HCT116 (cell line): ENCODE results near the gene SERPINF2. TPM values are rescaled to one million over a fixed set of nuclear protein-coding genes. Genes with fewer than 3 reads are reported as not detected.
A peak's percentile ranks its signal among the peaks of the same experiment; 100 is the strongest.
"Not testable (repeated sequence)": the region's sequence is repeated elsewhere in the genome, so short reads cannot be mapped to it uniquely, and the experiment has no call there.

ENCODE experiments used
- ATAC-seq: fragments of 200-7000 bp; cut with Tn5 transposase; 2 replicates; pipeline ENCODE4 v1.9.1; 2020; ENCODE audit warnings: mild to moderate bottlenecking, moderate library complexity
- BruUV-seq: library from RNA; stranded (reverse); fragments of 400-500 nt; replicated peaks from 2 replicates; lab custom pipeline; 2021; lab: Mats Ljungman, UMichigan
- CTCF ChIA-PET: fragments of 300-600 bp; sonication (Branson Sonifier 250); formaldehyde crosslinking; loops from one replicate; lab custom pipeline; 2021; ENCODE audit warnings: antibody characterized with exemption; lab: Charles Lee
- POLR2A ChIA-PET: fragments of 300-600, 350-600 bp; sonication (Branson Sonifier 250); formaldehyde crosslinking; loops from one replicate; lab custom pipeline; 2021; ENCODE audit warnings: antibody characterized with exemption; lab: Charles Lee
- RAD21 ChIA-PET, 2 experiments: fragments of 300-600 bp; sonication (Branson Sonifier 250); formaldehyde crosslinking; loops; one replicate each; lab custom pipeline; 2023; ENCODE audit warnings: low total read pairs in 2 of 2; ENCODE audit not compliant: uncharacterized antibody in 2 of 2, unreplicated experiment in 2 of 2, low non-redundant PET in 1 of 2; lab: Charles Lee
- DNase-seq: peaks from one replicate; pipeline ENCODE4 v3.0.0-alpha.2; 2010; ENCODE audit warnings: low read depth, low spot score
- H2AFZ ChIP-seq: fragments of 200-600 bp; shearing (Covaris generic), sonication (generic); 2 replicates; pipeline ENCODE4 v1.6.1; 2017; ENCODE audit warnings: low read depth, mixed run types, mixed read lengths, antibody characterized with exemption, low read length; ENCODE audit not compliant: poor library complexity, severe bottlenecking
- H3K27ac ChIP-seq: 2 replicates; pipeline ENCODE4 v1.5.1; 2012; ENCODE audit warnings: low read depth, low read length
- H3K27me3 ChIP-seq: fragments of 200-600 bp; sonication (generic); 2 replicates; pipeline ENCODE4 v1.6.1; 2016; ENCODE audit warnings: mixed run types, low read length, mixed read lengths; ENCODE audit not compliant: insufficient read depth
- H3K36me3 ChIP-seq, 2 experiments: fragments of 200-500 bp in 1 of 2; fragments of 200-600 bp in 1 of 2; sonication (Bioruptor generic) in 1 of 2; sonication (generic) in 1 of 2; 2 replicates each; pipeline versions ENCODE4 v1.5.1 to v1.6.1; 2014 to 2016; ENCODE audit warnings: low read length in 2 of 2, inconsistent platforms in 1 of 2, mixed read lengths in 1 of 2, mixed run types in 1 of 2; ENCODE audit not compliant: insufficient read depth in 2 of 2, control insufficient read depth in 1 of 2
- H3K4me1 ChIP-seq, 2 experiments: fragments of 200-600 bp in 1 of 2; sonication (generic) in 1 of 2; 2 replicates each; pipeline versions ENCODE4 v1.5.1 to v1.6.1; 2012 to 2017; ENCODE audit warnings: low read length in 2 of 2, inconsistent platforms in 1 of 2, mild to moderate bottlenecking in 1 of 2, mixed read lengths in 1 of 2, mixed run types in 1 of 2, moderate library complexity in 1 of 2; ENCODE audit not compliant: insufficient read depth in 2 of 2, control insufficient read depth in 1 of 2
- H3K4me2 ChIP-seq: fragments of 200-600 bp; sonication (generic); 2 replicates; pipeline ENCODE4 v1.6.1; 2017; ENCODE audit warnings: mixed run types, low read length, mixed read lengths
- H3K4me3 ChIP-seq, 2 experiments: fragments of 200-600 bp in 1 of 2; sonication (generic) in 1 of 2; replicated peaks in 1 of 2; 2 replicates each; pipeline ENCODE4 v1.5.1; 2011 to 2016; ENCODE audit warnings: low read length in 2 of 2, control low read depth in 1 of 2, low read depth in 1 of 2, mild to moderate bottlenecking in 1 of 2, mixed read lengths in 1 of 2, mixed run types in 1 of 2
- H3K79me2 ChIP-seq: fragments of 200-600 bp; sonication (generic); 2 replicates; pipeline ENCODE4 v1.6.1; 2017; ENCODE audit warnings: mild to moderate bottlenecking, mixed run types, low read length, moderate library complexity, mixed read lengths; ENCODE audit not compliant: insufficient read depth
- H3K9ac ChIP-seq: fragments of 200-600 bp; sonication (generic); 2 replicates; pipeline ENCODE4 v1.6.1; 2016; ENCODE audit warnings: low read length, mixed read lengths
- H3K9me2 ChIP-seq: fragments of 200-600 bp; sonication (generic), shearing (Covaris generic); 2 replicates; pipeline ENCODE4 v1.6.1; 2017; ENCODE audit warnings: mixed run types, mild to moderate bottlenecking, moderate library complexity; ENCODE audit not compliant: insufficient read depth
- H3K9me3 ChIP-seq, 2 experiments: fragments of 200-500 bp in 1 of 2; fragments of 200-600 bp in 1 of 2; sonication (Bioruptor generic) in 1 of 2; sonication (generic) in 1 of 2; 2 replicates each; pipeline ENCODE4 v1.6.1; 2014 to 2017; ENCODE audit warnings: low read length in 2 of 2, mixed read lengths in 2 of 2, inconsistent platforms in 1 of 2, low read depth in 1 of 2, mild to moderate bottlenecking in 1 of 2, mixed run types in 1 of 2, moderate library complexity in 1 of 2; ENCODE audit not compliant: control insufficient read depth in 1 of 2, insufficient read depth in 1 of 2
- H4K20me1 ChIP-seq: fragments of 200-600 bp; sonication (generic), shearing (Covaris generic); 2 replicates; pipeline ENCODE4 v1.6.1; 2017; ENCODE audit warnings: mixed run types, mild to moderate bottlenecking, moderate library complexity; ENCODE audit not compliant: insufficient read depth
- FOSL1 ChIP-seq: IDR thresholded peaks from 2 replicates; pipeline ENCODE4 v1.6.1; 2012; ENCODE audit warnings: low read depth
- POLR2AphosphoS5 ChIP-seq: IDR thresholded peaks from 2 replicates; pipeline ENCODE4 v1.6.1; 2011; ENCODE audit warnings: mild to moderate bottlenecking, low read depth, low read length, moderate library complexity
- SP1 ChIP-seq: IDR thresholded peaks from 2 replicates; pipeline ENCODE4 v1.6.1; 2012; ENCODE audit warnings: low read depth
- intact Hi-C: fragments of 100-400 bp; cut with micrococcal nuclease; formaldehyde crosslinking; loops from 2 replicates; pipeline ENCODE4 v1.10.0; 2022
- total RNA-seq: library from RNA; stranded (reverse); gene quantifications from one replicate; pipeline ENCODE4 v1.2.1, GENCODE V29; 2021; ENCODE audit not compliant: unreplicated experiment
- TF ChIP-seq, protein P1 (sequence below): IDR thresholded peaks from 2 replicates; pipeline ENCODE4 v1.6.1; 2011; ENCODE audit warnings: mild to moderate bottlenecking, low read length, moderate library complexity; ENCODE audit not compliant: insufficient replicate concordance; ENCODE audit errors: extremely low read depth
- TF ChIP-seq, protein P2 (sequence below): IDR thresholded peaks from 2 replicates; pipeline ENCODE4 v1.6.1; 2012; ENCODE audit warnings: low read depth

SERPINF2 gene
- total RNA-seq, 1 experiment from 2014 or later: 2.5 TPM

- TF ChIP-seq, protein P1, sequence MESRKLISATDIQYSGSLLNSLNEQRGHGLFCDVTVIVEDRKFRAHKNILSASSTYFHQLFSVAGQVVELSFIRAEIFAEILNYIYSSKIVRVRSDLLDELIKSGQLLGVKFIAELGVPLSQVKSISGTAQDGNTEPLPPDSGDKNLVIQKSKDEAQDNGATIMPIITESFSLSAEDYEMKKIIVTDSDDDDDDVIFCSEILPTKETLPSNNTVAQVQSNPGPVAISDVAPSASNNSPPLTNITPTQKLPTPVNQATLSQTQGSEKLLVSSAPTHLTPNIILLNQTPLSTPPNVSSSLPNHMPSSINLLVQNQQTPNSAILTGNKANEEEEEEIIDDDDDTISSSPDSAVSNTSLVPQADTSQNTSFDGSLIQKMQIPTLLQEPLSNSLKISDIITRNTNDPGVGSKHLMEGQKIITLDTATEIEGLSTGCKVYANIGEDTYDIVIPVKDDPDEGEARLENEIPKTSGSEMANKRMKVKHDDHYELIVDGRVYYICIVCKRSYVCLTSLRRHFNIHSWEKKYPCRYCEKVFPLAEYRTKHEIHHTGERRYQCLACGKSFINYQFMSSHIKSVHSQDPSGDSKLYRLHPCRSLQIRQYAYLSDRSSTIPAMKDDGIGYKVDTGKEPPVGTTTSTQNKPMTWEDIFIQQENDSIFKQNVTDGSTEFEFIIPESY: no peak
- TF ChIP-seq POLR2AphosphoS5 (no peak), FOSL1 (no peak), SP1 (no peak)
- TF ChIP-seq, protein P2, sequence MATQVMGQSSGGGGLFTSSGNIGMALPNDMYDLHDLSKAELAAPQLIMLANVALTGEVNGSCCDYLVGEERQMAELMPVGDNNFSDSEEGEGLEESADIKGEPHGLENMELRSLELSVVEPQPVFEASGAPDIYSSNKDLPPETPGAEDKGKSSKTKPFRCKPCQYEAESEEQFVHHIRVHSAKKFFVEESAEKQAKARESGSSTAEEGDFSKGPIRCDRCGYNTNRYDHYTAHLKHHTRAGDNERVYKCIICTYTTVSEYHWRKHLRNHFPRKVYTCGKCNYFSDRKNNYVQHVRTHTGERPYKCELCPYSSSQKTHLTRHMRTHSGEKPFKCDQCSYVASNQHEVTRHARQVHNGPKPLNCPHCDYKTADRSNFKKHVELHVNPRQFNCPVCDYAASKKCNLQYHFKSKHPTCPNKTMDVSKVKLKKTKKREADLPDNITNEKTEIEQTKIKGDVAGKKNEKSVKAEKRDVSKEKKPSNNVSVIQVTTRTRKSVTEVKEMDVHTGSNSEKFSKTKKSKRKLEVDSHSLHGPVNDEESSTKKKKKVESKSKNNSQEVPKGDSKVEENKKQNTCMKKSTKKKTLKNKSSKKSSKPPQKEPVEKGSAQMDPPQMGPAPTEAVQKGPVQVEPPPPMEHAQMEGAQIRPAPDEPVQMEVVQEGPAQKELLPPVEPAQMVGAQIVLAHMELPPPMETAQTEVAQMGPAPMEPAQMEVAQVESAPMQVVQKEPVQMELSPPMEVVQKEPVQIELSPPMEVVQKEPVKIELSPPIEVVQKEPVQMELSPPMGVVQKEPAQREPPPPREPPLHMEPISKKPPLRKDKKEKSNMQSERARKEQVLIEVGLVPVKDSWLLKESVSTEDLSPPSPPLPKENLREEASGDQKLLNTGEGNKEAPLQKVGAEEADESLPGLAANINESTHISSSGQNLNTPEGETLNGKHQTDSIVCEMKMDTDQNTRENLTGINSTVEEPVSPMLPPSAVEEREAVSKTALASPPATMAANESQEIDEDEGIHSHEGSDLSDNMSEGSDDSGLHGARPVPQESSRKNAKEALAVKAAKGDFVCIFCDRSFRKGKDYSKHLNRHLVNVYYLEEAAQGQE: no peak
Measured at GRCh38 chr17:1707107-1707506, 35.6 kb upstream of the SERPINF2 start (continued).

GRCh38 chr17:1708791-1709346 lies 33.8 kb upstream of the SERPINF2 start:
- H3K9me2 ChIP-seq, H3K27ac ChIP-seq, intact Hi-C loops, H3K9ac ChIP-seq, BruUV-seq, ATAC-seq, H3K4me3 ChIP-seq, H3K9me3 ChIP-seq, H2AFZ ChIP-seq, H4K20me1 ChIP-seq, DNase-seq, CTCF ChIA-PET, RAD21 ChIA-PET, H3K27me3 ChIP-seq: not testable (repeated sequence)
- Histone ChIP-seq H3K79me2 (peaks cover 12% of the 10 kb centered on the region; the same call in 1 of the 2 replicates), H3K4me1 (peaks cover 23 to 44% of the 10 kb centered on the region in 2 experiments), H3K36me3 (peaks cover 0 to 20% of the 10 kb centered on the region in 2 experiments; a peak in 1 of 4 replicates), H3K4me2 (peak overlapping the region; percentile 100; the same call in 1 of the 2 replicates)
- POLR2A ChIA-PET: interaction anchor here (0.7 kb wide), 1 partner anchor 29 kb away, joined by 3 read pairs; no protein-coding TSS in a partner anchor
